H1 (cell line): Measurements from ENCODE around the gene ARHGAP24. TPM values are rescaled to one million over a fixed set of nuclear protein-coding genes. Genes with fewer than 3 reads are reported as not detected.

Source experiments
- CTCF ChIA-PET: fragments of 300-600 bp; sonication (Branson Sonifier 250); formaldehyde crosslinking; loops from one replicate; lab custom pipeline; 2021; ENCODE audit not compliant: partially characterized antibody; lab: Charles Lee
- POLR2A ChIA-PET: fragments of 300-600 bp; sonication (Branson Sonifier 250); formaldehyde crosslinking; loops from one replicate; lab custom pipeline; 2021; ENCODE audit warnings: inconsistent platforms; ENCODE audit not compliant: partially characterized antibody; lab: Charles Lee
- DNase-seq, 2 experiments: peaks; one replicate each; pipeline versions ENCODE4 v3.0.0 to v3.0.0-alpha.2; 2010 to 2022; ENCODE audit warnings: low spot score in 2 of 2, low read depth in 1 of 2, mixed read lengths in 1 of 2
- FAIRE-seq: peaks from 2 replicates; lab custom pipeline; 2011; peaks lifted over from hg19 to GRCh38; lab: Jason Lieb, UNC
- H2AFZ ChIP-seq: 2 replicates; pipeline ENCODE4 v1.8.1; 2012; ENCODE audit warnings: low read length, inconsistent platforms
- H2AK5ac ChIP-seq: 2 replicates; pipeline ENCODE4 v1.6.1; 2013; ENCODE audit warnings: low read depth, low read length
- H2BK120ac ChIP-seq: replicated peaks from 2 replicates; pipeline ENCODE3; 2013; ENCODE audit warnings: low read depth, low read length, inconsistent platforms
- H2BK12ac ChIP-seq: 2 replicates; pipeline ENCODE4 v1.6.1; 2013; ENCODE audit warnings: low read depth, low read length
- H2BK15ac ChIP-seq: 2 replicates; pipeline ENCODE4 v1.6.1; 2013; ENCODE audit warnings: low read length
- H2BK20ac ChIP-seq: 2 replicates; pipeline ENCODE4 v1.6.1; 2013; ENCODE audit warnings: low read length
- H2BK5ac ChIP-seq: 2 replicates; pipeline ENCODE4 v1.6.1; 2013; ENCODE audit warnings: low read depth, low read length
- H3K14ac ChIP-seq: 2 replicates; pipeline ENCODE4 v1.6.1; 2013; ENCODE audit warnings: inconsistent platforms; ENCODE audit not compliant: insufficient read length
- H3K18ac ChIP-seq: 2 replicates; pipeline ENCODE4 v1.6.1; 2013; ENCODE audit warnings: low read length; ENCODE audit errors: extremely low read depth
- H3K23ac ChIP-seq: 2 replicates; pipeline ENCODE4 v1.6.1; 2013; ENCODE audit warnings: inconsistent platforms; ENCODE audit not compliant: insufficient read length
- H3K23me2 ChIP-seq: 2 replicates; pipeline ENCODE4 v1.6.1; 2013; ENCODE audit warnings: low read depth, low read length
- H3K27ac ChIP-seq: 2 replicates; pipeline ENCODE4 v1.6.1; 2011; ENCODE audit warnings: low read depth, low read length, inconsistent platforms
- H3K27me3 ChIP-seq, 4 experiments: replicated peaks in 1 of 4; 1 replicate in 1 of 4; 2 replicates in 3 of 4; pipeline versions ENCODE4 v1.6.1 to v1.8.1; 2011 to 2013; ENCODE audit warnings: low read length in 3 of 4, mild to moderate bottlenecking in 3 of 4, inconsistent platforms in 2 of 4, mixed read lengths in 2 of 4, moderate library complexity in 1 of 4; ENCODE audit not compliant: control insufficient read depth in 3 of 4, insufficient read depth in 3 of 4; ENCODE audit errors: extremely low read depth in 1 of 4
- H3K36me3 ChIP-seq, 4 experiments: 2 replicates each; pipeline versions ENCODE4 v1.6.1 to v1.8.1; 2011 to 2013; ENCODE audit warnings: mild to moderate bottlenecking in 4 of 4, low read length in 3 of 4, moderate library complexity in 2 of 4, control low read depth in 1 of 4, inconsistent platforms in 1 of 4; ENCODE audit not compliant: insufficient read depth in 4 of 4, control insufficient read depth in 2 of 4
- H3K4ac ChIP-seq: replicated peaks from 2 replicates; pipeline ENCODE3; 2013; ENCODE audit warnings: low read length, low read depth, mixed read lengths, inconsistent platforms; ENCODE audit not compliant: insufficient read length
- H3K4me1 ChIP-seq, 4 experiments: replicated peaks in 1 of 4; 1 replicate in 1 of 4; 2 replicates in 3 of 4; pipeline versions ENCODE4 v1.6.1 to v1.8.1; 2011 to 2013; ENCODE audit warnings: low read length in 3 of 4, inconsistent platforms in 2 of 4, mixed read lengths in 1 of 4; ENCODE audit not compliant: insufficient read depth in 4 of 4, control insufficient read depth in 3 of 4
- H3K4me2 ChIP-seq, 2 experiments: 2 replicates each; pipeline versions ENCODE4 v1.6.1 to v1.8.1; 2011 to 2013; ENCODE audit warnings: low read depth in 2 of 2, low read length in 2 of 2, control low read depth in 1 of 2, inconsistent platforms in 1 of 2, mild to moderate bottlenecking in 1 of 2; ENCODE audit not compliant: insufficient read depth in 1 of 2
- H3K4me3 ChIP-seq, 4 experiments: fragments of 200-600, 300-600 bp in 1 of 4; sonication (generic), shearing (Covaris generic), sonication (Bioruptor Twin) in 1 of 4; 2 replicates each; pipeline versions ENCODE4 v1.5.1 to v1.8.1; 2011 to 2016; ENCODE audit warnings: low read length in 4 of 4, low read depth in 3 of 4, control low read depth in 2 of 4, inconsistent platforms in 2 of 4, mild to moderate bottlenecking in 2 of 4, mixed read lengths in 1 of 4, moderate library complexity in 1 of 4; ENCODE audit not compliant: insufficient read depth in 2 of 4; ENCODE audit errors: extremely low read depth in 1 of 4
- H3K56ac ChIP-seq: replicated peaks from 2 replicates; pipeline ENCODE3; 2013; ENCODE audit warnings: low read depth, mild to moderate bottlenecking, mixed read lengths, low read length, inconsistent platforms; ENCODE audit not compliant: insufficient read length
- H3K79me1 ChIP-seq: 2 replicates; pipeline ENCODE4 v1.6.1; 2013; ENCODE audit warnings: low read depth, low read length, control low read depth
- H3K79me2 ChIP-seq, 2 experiments: 2 replicates each; pipeline versions ENCODE4 v1.6.1 to v1.8.1; 2012 to 2013; ENCODE audit warnings: low read length in 2 of 2, mild to moderate bottlenecking in 2 of 2, inconsistent platforms in 1 of 2; ENCODE audit not compliant: insufficient read depth in 2 of 2, control insufficient read depth in 1 of 2
- H3K9ac ChIP-seq, 4 experiments: replicated peaks in 1 of 4; 1 replicate in 1 of 4; 2 replicates in 3 of 4; pipeline versions ENCODE4 v1.6.1 to v1.8.1; 2011 to 2013; ENCODE audit warnings: low read depth in 3 of 4, low read length in 3 of 4, control low read depth in 2 of 4, mild to moderate bottlenecking in 2 of 4, moderate library complexity in 2 of 4, inconsistent platforms in 1 of 4; ENCODE audit errors: extremely low read depth in 1 of 4
- H3K9me3 ChIP-seq, 2 experiments: 2 replicates each; pipeline versions ENCODE4 v1.6.1 to v1.8.1; 2012 to 2013; ENCODE audit warnings: mild to moderate bottlenecking in 2 of 2, moderate library complexity in 2 of 2, control low read depth in 1 of 2, inconsistent platforms in 1 of 2, low read depth in 1 of 2, low read length in 1 of 2, mixed read lengths in 1 of 2; ENCODE audit not compliant: insufficient read depth in 2 of 2
- H4K20me1 ChIP-seq, 2 experiments: replicated peaks in 1 of 2; 2 replicates each; pipeline versions ENCODE3 to v1.8.1; 2011 to 2013; ENCODE audit warnings: inconsistent platforms in 2 of 2, low read length in 2 of 2, mild to moderate bottlenecking in 1 of 2; ENCODE audit not compliant: insufficient read depth in 2 of 2, control insufficient read depth in 1 of 2
- H4K5ac ChIP-seq: 2 replicates; pipeline ENCODE4 v1.6.1; 2013; ENCODE audit warnings: low read length, low read depth, mixed read lengths, inconsistent platforms; ENCODE audit not compliant: insufficient read length
- H4K8ac ChIP-seq: 2 replicates; pipeline ENCODE4 v1.8.0; 2013; ENCODE audit warnings: mild to moderate bottlenecking, moderate library complexity, low read length, inconsistent platforms; ENCODE audit not compliant: insufficient read depth; ENCODE audit errors: extremely low read depth
- H4K91ac ChIP-seq: replicated peaks from 2 replicates; pipeline ENCODE3; 2013; ENCODE audit warnings: low read length, mixed read lengths, inconsistent platforms; ENCODE audit not compliant: insufficient read length
- BCL11A ChIP-seq, 2 experiments: IDR thresholded peaks; one replicate each; pipeline ENCODE4 v1.6.1; 2011; ENCODE audit warnings: low read depth in 2 of 2, low read length in 2 of 2, mild to moderate bottlenecking in 2 of 2
- CHD2 ChIP-seq: IDR thresholded peaks from 2 replicates; pipeline ENCODE4 v1.6.1; 2012; ENCODE audit warnings: low read length, improper control_type of control experiment
- GABPA ChIP-seq: IDR thresholded peaks from 2 replicates; pipeline ENCODE4 v1.6.1; 2011; ENCODE audit warnings: mild to moderate bottlenecking, low read length, moderate library complexity, borderline replicate concordance; ENCODE audit not compliant: insufficient read depth
- NRF1 ChIP-seq: IDR thresholded peaks from 2 replicates; pipeline ENCODE4 v1.6.1; 2011; ENCODE audit warnings: mild to moderate bottlenecking, low read depth, low read length, improper control_type of control experiment
- RXRA ChIP-seq: IDR thresholded peaks from 2 replicates; pipeline ENCODE4 v1.6.1; 2011; ENCODE audit warnings: low read depth, mild to moderate bottlenecking, low read length, moderate library complexity; ENCODE audit not compliant: insufficient read depth
- SP2 ChIP-seq: IDR thresholded peaks from 2 replicates; pipeline ENCODE4 v1.6.1; 2012; ENCODE audit warnings: mild to moderate bottlenecking, low read length, inconsistent platforms
- SRF ChIP-seq: IDR thresholded peaks from 2 replicates; pipeline ENCODE4 v1.6.1; 2011; ENCODE audit warnings: mild to moderate bottlenecking, low read depth, low read length, moderate library complexity
- TAF1 ChIP-seq: IDR thresholded peaks from 2 replicates; pipeline ENCODE4 v1.6.1; 2011; ENCODE audit warnings: mild to moderate bottlenecking, low read depth, low read length
- TAF7 ChIP-seq: optimal IDR thresholded peaks from 2 replicates; pipeline ENCODE3; 2011; ENCODE audit warnings: low read depth, mild to moderate bottlenecking, inconsistent platforms, low read length, moderate library complexity, borderline replicate concordance
- TCF12 ChIP-seq: IDR thresholded peaks from 2 replicates; pipeline ENCODE4 v1.6.1; 2011; ENCODE audit warnings: low read depth, mild to moderate bottlenecking, low read length
- WGBS, 2 experiments: shearing (Covaris generic) in 1 of 2; methylation state at CpG; one replicate each; pipeline versions ENCODE4 v1.1.6 to v1.1.7; 2013 to 2015; ENCODE audit warnings: low lambda C conversion rate in 2 of 2, mixed read lengths in 2 of 2, inconsistent platforms in 1 of 2, low coverage in 1 of 2, missing lambda C conversion rate in 1 of 2; ENCODE audit not compliant: insufficient replicate concordance in 2 of 2, insufficient coverage in 1 of 2, insufficient read length in 1 of 2; ENCODE audit errors: extremely low coverage in 1 of 2, missing lambda C conversion rate in 1 of 2; 5-methylcytosine and 5-hydroxymethylcytosine counted together
- polyA plus RNA-seq, 7 experiments: library from polyadenylated mRNA; depleted of rRNA in 3 of 7; stranded (reverse) in 5 of 7; unstranded in 2 of 7; fragments of >200 nt in 5 of 7; fragments of 200-250 nt in 2 of 7; gene quantifications; 1 replicate in 5 of 7; 2 replicates in 1 of 7; 4 replicates in 1 of 7; pipeline versions ENCODE4 v1.2.1 to v1.2.3, GENCODE V29; 2011 to 2013; ENCODE audit warnings: missing spikeins in 2 of 7, mixed read lengths in 2 of 7
- total RNA-seq: library from RNA; stranded (reverse); fragmentation: NEBNext Ultra II Directional; extraction: Animal tissue kit (Norgen Biotek cat#: 25700); gene quantifications from 2 replicates; pipeline ENCODE4 v1.2.1, GENCODE V29; 2021
- TF ChIP-seq, protein P1 (sequence below): IDR thresholded peaks from 2 replicates; pipeline ENCODE4 v1.6.1; 2011; ENCODE audit warnings: low read length, improper control_type of control experiment
- TF ChIP-seq, protein P2 (sequence below): IDR thresholded peaks from 2 replicates; pipeline ENCODE4 v1.6.1; 2012; ENCODE audit warnings: low read length, inconsistent platforms

ARHGAP24 gene
- total and polyA plus RNA-seq, 2 of the 8 experiments (the other 6 are each of a cell fraction or from before 2014, with no cell fraction given): 0.08 to 0.50 TPM

DNA sequence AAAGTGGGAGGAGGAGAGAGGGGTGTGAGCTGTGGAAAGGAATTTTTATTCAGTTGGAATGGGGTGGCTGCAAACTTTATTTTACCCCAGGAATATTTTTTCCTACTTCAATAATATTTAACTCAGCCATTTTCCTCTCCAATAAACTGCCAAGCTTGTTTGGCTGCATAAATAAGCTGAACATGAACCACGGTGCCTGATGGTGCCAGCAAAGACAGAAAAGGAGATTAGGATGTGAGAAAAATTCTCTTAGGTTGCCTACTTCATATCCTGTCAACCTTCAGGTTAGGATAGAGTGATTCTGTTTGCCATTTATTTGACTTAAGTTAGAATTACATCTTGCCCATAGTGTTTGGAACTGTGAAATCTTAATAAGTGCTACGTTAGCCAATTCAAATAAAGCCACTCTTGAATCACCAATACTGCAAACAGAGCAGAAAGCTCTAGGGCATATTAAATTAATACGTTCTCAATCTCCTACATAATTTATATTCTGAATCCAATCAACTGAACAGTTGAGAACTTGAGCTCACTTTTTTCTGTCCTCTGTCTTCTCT is 195.1 kb downstream of the ARHGAP24 start:
- Histone ChIP-seq H4K20me1 (no peaks in the 10 kb centered on the region), H2BK20ac (no peak overlapping the region), H3K23ac (no peak overlapping the region), H2AK5ac (no peak overlapping the region), H2BK15ac (no peak overlapping the region), H3K23me2 (no peaks in the 10 kb centered on the region), H2AFZ (no peak overlapping the region), H3K79me2 (no peaks in the 10 kb centered on the region), H3K4me2 (no peak overlapping the region), H2BK12ac (no peak overlapping the region), H4K8ac (no peak overlapping the region), H3K9ac (no peak overlapping the region), H3K18ac (no peak overlapping the region), H3K4me1 (peaks cover 0 to 5% (median 2%) of the 10 kb centered on the region in 4 experiments; a peak in 2 of 7 replicates), H3K56ac (no peak overlapping the region), H3K27me3 (no peaks in the 10 kb centered on the region; a peak in 1 of 7 replicates), H3K14ac (no peak overlapping the region), H4K5ac (no peak overlapping the region), H3K79me1 (no peaks in the 10 kb centered on the region), H3K4me3 (no peak overlapping the region), H2BK5ac (no peak overlapping the region), H2BK120ac (no peak overlapping the region), H4K91ac (no peak overlapping the region), H3K36me3 (no peaks in the 10 kb centered on the region; a peak in 1 of 8 replicates), H3K4ac (no peak overlapping the region), H3K9me3 (peaks cover 9 to 14% of the 10 kb centered on the region in 2 experiments), H3K27ac (no peak overlapping the region)
- TF ChIP-seq, protein P1, sequence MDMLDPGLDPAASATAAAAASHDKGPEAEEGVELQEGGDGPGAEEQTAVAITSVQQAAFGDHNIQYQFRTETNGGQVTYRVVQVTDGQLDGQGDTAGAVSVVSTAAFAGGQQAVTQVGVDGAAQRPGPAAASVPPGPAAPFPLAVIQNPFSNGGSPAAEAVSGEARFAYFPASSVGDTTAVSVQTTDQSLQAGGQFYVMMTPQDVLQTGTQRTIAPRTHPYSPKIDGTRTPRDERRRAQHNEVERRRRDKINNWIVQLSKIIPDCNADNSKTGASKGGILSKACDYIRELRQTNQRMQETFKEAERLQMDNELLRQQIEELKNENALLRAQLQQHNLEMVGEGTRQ: no peak
- TF ChIP-seq CHD2 (no peak), SRF (no peak), TAF1 (no peak), GABPA (no peak), BCL11A (IDR thresholded peaks at IDR 0.05; ENCODE audit: low read depth in 2 of 2, low read length in 2 of 2) (no peak), RXRA (no peak), NRF1 (no peak), SP2 (no peak), TCF12 (no peak), TAF7 (no peak)
- TF ChIP-seq, protein P2, sequence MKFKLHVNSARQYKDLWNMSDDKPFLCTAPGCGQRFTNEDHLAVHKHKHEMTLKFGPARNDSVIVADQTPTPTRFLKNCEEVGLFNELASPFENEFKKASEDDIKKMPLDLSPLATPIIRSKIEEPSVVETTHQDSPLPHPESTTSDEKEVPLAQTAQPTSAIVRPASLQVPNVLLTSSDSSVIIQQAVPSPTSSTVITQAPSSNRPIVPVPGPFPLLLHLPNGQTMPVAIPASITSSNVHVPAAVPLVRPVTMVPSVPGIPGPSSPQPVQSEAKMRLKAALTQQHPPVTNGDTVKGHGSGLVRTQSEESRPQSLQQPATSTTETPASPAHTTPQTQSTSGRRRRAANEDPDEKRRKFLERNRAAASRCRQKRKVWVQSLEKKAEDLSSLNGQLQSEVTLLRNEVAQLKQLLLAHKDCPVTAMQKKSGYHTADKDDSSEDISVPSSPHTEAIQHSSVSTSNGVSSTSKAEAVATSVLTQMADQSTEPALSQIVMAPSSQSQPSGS: no peak
- FAIRE-seq: no peak
- CTCF ChIA-PET: no interaction called here
- WGBS, 2 experiments: 92% methylated on average over 3 of the region's 3 CpGs; no CpG with 5 or more reads in 1 of the 2 experiments
- POLR2A ChIA-PET: no interaction called here
- no peak for DNase-seq
